ENCODE measurements around the gene GABRB3.

Gene GABRB3

GRCh38 chr15:26582840-26583239 is 190.0 kb downstream of the GABRB3 start:
- Histone ChIP-seq H3K36me3 (ENCODE audit: control insufficient read depth in 1 of 2, insufficient read depth in 2 of 2, low read length in 2 of 2) (no peaks in the 10 kb centered on the region), H3K27ac (ENCODE audit: low read length) (no peak overlapping the region), H3K9me3 (ENCODE audit: control insufficient read depth in 1 of 2, low read length in 2 of 2) (no peaks in the 10 kb centered on the region), H3K27me3 (ENCODE audit: low read depth, low read length) (no peaks in the 10 kb centered on the region), H3K4me1 (ENCODE audit: control insufficient read depth in 1 of 2, insufficient read depth in 2 of 2, low read length in 2 of 2) (no peaks in the 10 kb centered on the region), H3K4me3 (ENCODE audit: low read depth in 1 of 2, low read length in 2 of 2) (no peak overlapping the region)

- Histone ChIP-seq H3K36me3 (ENCODE audit: control insufficient read depth in 1 of 2, insufficient read depth in 2 of 2, low read length in 2 of 2) (no peaks in the 10 kb centered on the region), H3K27me3 (ENCODE audit: low read depth, low read length) (no peaks in the 10 kb centered on the region), H3K27ac (ENCODE audit: low read length) (no peak overlapping the region), H3K4me3 (ENCODE audit: low read depth in 1 of 2, low read length in 2 of 2) (no peak overlapping the region), H3K4me1 (ENCODE audit: control insufficient read depth in 1 of 2, insufficient read depth in 2 of 2, low read length in 2 of 2) (no peaks in the 10 kb centered on the region), H3K9me3 (ENCODE audit: control insufficient read depth in 1 of 2, low read length in 2 of 2) (no peaks in the 10 kb centered on the region)
These were observed 191.9 kb downstream of the GABRB3 start for GRCh38 chr15:26580943-26581342.

GRCh38 chr15:26572602-26573350 is 200.1 kb downstream of the GABRB3 start:
- Histone ChIP-seq H3K27me3 (ENCODE audit: low read depth, low read length) (no peaks in the 10 kb centered on the region), H3K36me3 (ENCODE audit: control insufficient read depth in 1 of 2, insufficient read depth in 2 of 2, low read length in 2 of 2) (no peaks in the 10 kb centered on the region), H3K4me3 (ENCODE audit: low read depth in 1 of 2, low read length in 2 of 2) (no peak overlapping the region), H3K4me1 (ENCODE audit: control insufficient read depth in 1 of 2, insufficient read depth in 2 of 2, low read length in 2 of 2) (no peaks in the 10 kb centered on the region), H3K27ac (ENCODE audit: low read length) (no peak overlapping the region), H3K9me3 (ENCODE audit: control insufficient read depth in 1 of 2, low read length in 2 of 2) (no peaks in the 10 kb centered on the region)

- H3K4me1 ChIP-seq (ENCODE audit: control insufficient read depth in 1 of 2, insufficient read depth in 2 of 2, low read length in 2 of 2), result no peaks in the 10 kb centered on the region
- H3K27ac ChIP-seq (ENCODE audit: low read length), result no peak overlapping the region
- H3K36me3 ChIP-seq (ENCODE audit: control insufficient read depth in 1 of 2, insufficient read depth in 2 of 2, low read length in 2 of 2), result no peaks in the 10 kb centered on the region
- H3K27me3 ChIP-seq (ENCODE audit: low read depth, low read length), result no peaks in the 10 kb centered on the region
- no peaks in the 10 kb centered on the region for H3K9me3 ChIP-seq (ENCODE audit: control insufficient read depth in 1 of 2, low read length in 2 of 2)
- no peak overlapping the region for H3K4me3 ChIP-seq (ENCODE audit: low read depth in 1 of 2, low read length in 2 of 2)
These were observed 201.5 kb downstream of the GABRB3 start for GRCh38 chr15:26571346-26571745.

GRCh38 chr15:26565542-26565941 is 207.3 kb downstream of the GABRB3 start:
- no peaks in the 10 kb centered on the region for H3K4me1 ChIP-seq (ENCODE audit: control insufficient read depth in 1 of 2, insufficient read depth in 2 of 2, low read length in 2 of 2)

GRCh38 chr15:26564361-26564760 is 208.5 kb downstream of the GABRB3 start:
- Histone ChIP-seq H3K9me3 (ENCODE audit: control insufficient read depth in 1 of 2, low read length in 2 of 2) (no peaks in the 10 kb centered on the region), H3K4me1 (ENCODE audit: control insufficient read depth in 1 of 2, insufficient read depth in 2 of 2, low read length in 2 of 2) (no peaks in the 10 kb centered on the region), H3K4me3 (ENCODE audit: low read depth in 1 of 2, low read length in 2 of 2) (no peak overlapping the region), H3K36me3 (ENCODE audit: control insufficient read depth in 1 of 2, insufficient read depth in 2 of 2, low read length in 2 of 2) (no peaks in the 10 kb centered on the region), H3K27me3 (ENCODE audit: low read depth, low read length) (no peaks in the 10 kb centered on the region), H3K27ac (ENCODE audit: low read length) (no peak overlapping the region)

More at GRCh38 chr15:26565542-26565941, 207.3 kb downstream of the GABRB3 start:
- H3K36me3 ChIP-seq (ENCODE audit: control insufficient read depth in 1 of 2, insufficient read depth in 2 of 2, low read length in 2 of 2), result no peaks in the 10 kb centered on the region
- no peak overlapping the region for H3K4me3 ChIP-seq (ENCODE audit: low read depth in 1 of 2, low read length in 2 of 2)
- H3K27ac ChIP-seq (ENCODE audit: low read length), result no peak overlapping the region
- no peaks in the 10 kb centered on the region for H3K27me3 ChIP-seq (ENCODE audit: low read depth, low read length)
- no peaks in the 10 kb centered on the region for H3K9me3 ChIP-seq (ENCODE audit: control insufficient read depth in 1 of 2, low read length in 2 of 2)

- no peaks in the 10 kb centered on the region for H3K36me3 ChIP-seq (ENCODE audit: control insufficient read depth in 1 of 2, insufficient read depth in 2 of 2, low read length in 2 of 2)
- H3K4me3 ChIP-seq (ENCODE audit: low read depth in 1 of 2, low read length in 2 of 2), result no peak overlapping the region
These were observed 210.5 kb downstream of the GABRB3 start for GRCh38 chr15:26562336-26562735.

GRCh38 chr15:26561896-26562295 is 211.0 kb downstream of the GABRB3 start:
- Histone ChIP-seq H3K27me3 (ENCODE audit: low read depth, low read length) (no peaks in the 10 kb centered on the region), H3K9me3 (ENCODE audit: control insufficient read depth in 1 of 2, low read length in 2 of 2) (no peaks in the 10 kb centered on the region), H3K27ac (ENCODE audit: low read length) (no peak overlapping the region), H3K4me1 (ENCODE audit: control insufficient read depth in 1 of 2, insufficient read depth in 2 of 2, low read length in 2 of 2) (no peaks in the 10 kb centered on the region), H3K36me3 (ENCODE audit: control insufficient read depth in 1 of 2, insufficient read depth in 2 of 2, low read length in 2 of 2) (no peaks in the 10 kb centered on the region), H3K4me3 (ENCODE audit: low read depth in 1 of 2, low read length in 2 of 2) (no peak overlapping the region)

More at GRCh38 chr15:26562336-26562735, 210.5 kb downstream of the GABRB3 start:
- Histone ChIP-seq H3K27ac (ENCODE audit: low read length) (no peak overlapping the region), H3K4me1 (ENCODE audit: control insufficient read depth in 1 of 2, insufficient read depth in 2 of 2, low read length in 2 of 2) (no peaks in the 10 kb centered on the region), H3K9me3 (ENCODE audit: control insufficient read depth in 1 of 2, low read length in 2 of 2) (no peaks in the 10 kb centered on the region), H3K27me3 (ENCODE audit: low read depth, low read length) (no peaks in the 10 kb centered on the region)

GRCh38 chr15:26561130-26561529 is 211.7 kb downstream of the GABRB3 start:
- no peaks in the 10 kb centered on the region for H3K4me1 ChIP-seq (ENCODE audit: control insufficient read depth in 1 of 2, insufficient read depth in 2 of 2, low read length in 2 of 2)
- no peaks in the 10 kb centered on the region for H3K27me3 ChIP-seq (ENCODE audit: low read depth, low read length)
- no peak overlapping the region for H3K4me3 ChIP-seq (ENCODE audit: low read depth in 1 of 2, low read length in 2 of 2)
- no peaks in the 10 kb centered on the region for H3K9me3 ChIP-seq (ENCODE audit: control insufficient read depth in 1 of 2, low read length in 2 of 2)
- H3K27ac ChIP-seq (ENCODE audit: low read length), result no peak overlapping the region
- no peaks in the 10 kb centered on the region for H3K36me3 ChIP-seq (ENCODE audit: control insufficient read depth in 1 of 2, insufficient read depth in 2 of 2, low read length in 2 of 2)

GRCh38 chr15:26555898-26556297 is 217.0 kb downstream of the GABRB3 start:
- Histone ChIP-seq H3K27ac (ENCODE audit: low read length) (no peak overlapping the region), H3K9me3 (ENCODE audit: control insufficient read depth in 1 of 2, low read length in 2 of 2) (no peaks in the 10 kb centered on the region), H3K27me3 (ENCODE audit: low read depth, low read length) (no peaks in the 10 kb centered on the region), H3K4me1 (ENCODE audit: control insufficient read depth in 1 of 2, insufficient read depth in 2 of 2, low read length in 2 of 2) (no peaks in the 10 kb centered on the region), H3K4me3 (ENCODE audit: low read depth in 1 of 2, low read length in 2 of 2) (no peak overlapping the region), H3K36me3 (ENCODE audit: control insufficient read depth in 1 of 2, insufficient read depth in 2 of 2, low read length in 2 of 2) (no peaks in the 10 kb centered on the region)

- no peaks in the 10 kb centered on the region for H3K9me3 ChIP-seq (ENCODE audit: control insufficient read depth in 1 of 2, low read length in 2 of 2)
- H3K27me3 ChIP-seq (ENCODE audit: low read depth, low read length), result no peaks in the 10 kb centered on the region
- no peak overlapping the region for H3K4me3 ChIP-seq (ENCODE audit: low read depth in 1 of 2, low read length in 2 of 2)
- no peaks in the 10 kb centered on the region for H3K4me1 ChIP-seq (ENCODE audit: control insufficient read depth in 1 of 2, insufficient read depth in 2 of 2, low read length in 2 of 2)
- H3K36me3 ChIP-seq (ENCODE audit: control insufficient read depth in 1 of 2, insufficient read depth in 2 of 2, low read length in 2 of 2), result no peaks in the 10 kb centered on the region
- H3K27ac ChIP-seq (ENCODE audit: low read length), result no peak overlapping the region
These were observed 221.4 kb downstream of the GABRB3 start for GRCh38 chr15:26551473-26551872.

GRCh38 chr15:26550880-26551279 is 222.0 kb downstream of the GABRB3 start:
- Histone ChIP-seq H3K9me3 (ENCODE audit: control insufficient read depth in 1 of 2, low read length in 2 of 2) (no peaks in the 10 kb centered on the region), H3K27ac (ENCODE audit: low read length) (no peak overlapping the region), H3K4me1 (ENCODE audit: control insufficient read depth in 1 of 2, insufficient read depth in 2 of 2, low read length in 2 of 2) (no peaks in the 10 kb centered on the region), H3K36me3 (ENCODE audit: control insufficient read depth in 1 of 2, insufficient read depth in 2 of 2, low read length in 2 of 2) (no peaks in the 10 kb centered on the region), H3K27me3 (ENCODE audit: low read depth, low read length) (no peaks in the 10 kb centered on the region), H3K4me3 (ENCODE audit: low read depth in 1 of 2, low read length in 2 of 2) (no peak overlapping the region)
